PC-3 (cell line): ENCODE results near the gene OR52K2. TPM values are rescaled to one million over a fixed set of nuclear protein-coding genes. Genes with fewer than 3 reads are reported as not detected.

ENCODE experiments used
- ATAC-seq: fragments of 200-7000 bp; cut with Tn5 transposase; 2 replicates; pipeline ENCODE4 v1.9.1; 2020; ENCODE audit warnings: mild to moderate bottlenecking, moderate library complexity
- BruUV-seq: library from RNA; stranded (reverse); fragments of 400-500 nt; replicated peaks from 2 replicates; lab custom pipeline; 2021; lab: Mats Ljungman, UMichigan
- CTCF ChIA-PET: fragments of 300-600 bp; sonication (Branson Sonifier 250); formaldehyde crosslinking; loops from one replicate; lab custom pipeline; 2022; ENCODE audit warnings: antibody characterized with exemption; lab: Charles Lee
- POLR2A ChIA-PET: fragments of 300-600 bp; sonication (Branson Sonifier 250); formaldehyde crosslinking; loops from one replicate; lab custom pipeline; 2022; ENCODE audit warnings: antibody characterized with exemption; ENCODE audit not compliant: unreplicated experiment; lab: Charles Lee
- DNase-seq: peaks from one replicate; pipeline ENCODE4 v3.0.0-alpha.2; 2015
- H2AFZ ChIP-seq: fragments of 300-600 bp; sonication (generic); 2 replicates; pipeline ENCODE4 v1.6.0; 2016; ENCODE audit warnings: antibody characterized with exemption, low read length
- H3F3A ChIP-seq: fragments of 300-600 bp; sonication (generic); one replicate; pipeline ENCODE4 v1.6.0; 2017; ENCODE audit warnings: antibody characterized with exemption, low read length, control low read depth, mild to moderate bottlenecking; ENCODE audit not compliant: unreplicated experiment
- H3K27ac ChIP-seq: fragments of 300-600 bp; sonication (generic); 2 replicates; pipeline ENCODE4 v1.5.1; 2016; ENCODE audit warnings: mild to moderate bottlenecking, low read length
- H3K27me3 ChIP-seq: fragments of 300-600 bp; sonication (generic); 2 replicates; pipeline ENCODE4 v1.6.1; 2016; ENCODE audit warnings: low read length, mixed read lengths
- H3K36me3 ChIP-seq: fragments of 300-600 bp; sonication (generic); 2 replicates; pipeline ENCODE4 v1.6.1; 2016; ENCODE audit warnings: low read depth, mixed run types, low read length, mixed read lengths
- H3K4me1 ChIP-seq: fragments of 300-600 bp; sonication (generic); 2 replicates; pipeline ENCODE4 v1.5.1; 2016; ENCODE audit warnings: low read length; ENCODE audit not compliant: insufficient read depth
- H3K4me2 ChIP-seq: fragments of 300-600 bp; sonication (generic); 2 replicates; pipeline ENCODE4 v1.6.0; 2016; ENCODE audit warnings: low read length
- H3K4me3 ChIP-seq: fragments of 300-600 bp; sonication (generic); 2 replicates; pipeline ENCODE4 v1.5.1; 2016; ENCODE audit warnings: mild to moderate bottlenecking, low read length, mixed read lengths
- H3K79me2 ChIP-seq: fragments of 300-600 bp; sonication (generic); 2 replicates; pipeline ENCODE4 v1.6.1; 2017; ENCODE audit warnings: low read length, mixed read lengths
- H3K9ac ChIP-seq: fragments of 300-600 bp; sonication (generic); 2 replicates; pipeline ENCODE4 v1.6.0; 2016; ENCODE audit warnings: mild to moderate bottlenecking, low read length
- H3K9me2 ChIP-seq: fragments of 300-600 bp; sonication (generic); replicated peaks from 2 replicates; pipeline ENCODE4 v1.6.1; 2016; ENCODE audit warnings: mixed run types, low read length, mixed read lengths
- H3K9me3 ChIP-seq: fragments of 300-600 bp; sonication (generic); 2 replicates; pipeline ENCODE4 v1.6.1; 2016; ENCODE audit warnings: low read length, mixed read lengths
- H4K20me1 ChIP-seq: fragments of 300-600 bp; sonication (generic); 2 replicates; pipeline ENCODE4 v1.6.1; 2016; ENCODE audit warnings: low read length, mixed read lengths
- EZH2 ChIP-seq: fragments of 300-600 bp; sonication (generic); IDR thresholded peaks from one replicate; pipeline ENCODE4 v1.6.1; 2017; ENCODE audit warnings: antibody characterized with exemption, mild to moderate bottlenecking, low read length; ENCODE audit not compliant: unreplicated experiment
- EZH2phosphoT487 ChIP-seq: fragments of 300-600 bp; sonication (generic); IDR thresholded peaks from 2 replicates; pipeline ENCODE4 v1.6.1; 2018; ENCODE audit warnings: mild to moderate bottlenecking, antibody characterized with exemption, low read length, borderline replicate concordance
- intact Hi-C: fragments of 100-400 bp; cut with micrococcal nuclease; formaldehyde crosslinking; loops from 2 replicates; pipeline ENCODE4 v1.9.0; 2023
- total RNA-seq: library from RNA; depleted of rRNA; stranded (reverse); fragments of >200 nt; gene quantifications from 2 replicates; pipeline ENCODE4 v1.2.3, GENCODE V29; 2014; rRNA removed
- TF ChIP-seq, protein P1 (sequence below): fragments of 300-600 bp; sonication (generic); conservative IDR thresholded peaks from 2 replicates; pipeline ENCODE4 v1.5.1; 2017; ENCODE audit warnings: antibody characterized with exemption, low read depth, mild to moderate bottlenecking, low read length

The OR52K2 gene
- total RNA-seq, 1 experiment from 2014 or later: not detected

DNA sequence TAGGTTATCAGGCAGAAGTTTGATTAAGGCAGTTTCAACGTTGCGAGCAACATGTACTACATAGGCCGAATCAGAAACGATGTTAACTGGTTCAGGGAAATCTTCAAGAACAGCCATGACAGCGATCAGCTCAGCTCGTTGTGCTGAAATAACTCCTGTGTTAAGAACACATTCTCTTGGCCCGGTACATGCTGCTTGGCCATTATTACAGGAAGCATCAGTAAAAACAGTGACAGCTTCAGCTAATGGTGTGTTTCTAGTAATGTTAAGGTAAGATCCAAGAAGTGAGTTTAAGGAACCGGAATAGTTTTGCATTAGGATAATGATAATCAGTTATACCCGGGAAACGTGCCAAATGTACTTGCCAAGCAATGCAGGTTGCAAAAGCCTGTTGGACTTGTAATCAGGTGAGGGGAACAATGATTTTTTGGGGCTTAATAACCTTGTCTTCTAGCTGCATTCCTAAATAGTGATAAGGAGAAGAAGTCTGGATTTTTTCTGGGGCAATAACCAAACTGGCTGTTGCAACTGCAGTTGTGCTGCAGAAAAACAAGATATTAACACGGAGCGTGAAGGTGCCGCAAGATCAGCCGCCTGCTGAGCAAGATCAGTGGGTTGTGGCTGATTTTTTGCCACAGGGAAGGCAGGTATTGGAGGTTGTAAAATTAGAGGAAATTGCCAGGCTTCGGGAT is 47.6 kb downstream of the OR52K2 start:
- H3K9ac ChIP-seq: no peak overlapping the region
- H3K79me2 ChIP-seq: no peaks in the 10 kb centered on the region
- H3K4me2 ChIP-seq: no peak overlapping the region
- H3K9me2 ChIP-seq: no peaks in the 10 kb centered on the region
- no peak overlapping the region for H3K27ac ChIP-seq
- no peaks in the 10 kb centered on the region for H3K4me1 ChIP-seq
- ChIA-PET CTCF (no interaction called here), POLR2A (no interaction called here)
- no peaks in the 10 kb centered on the region for H3K9me3 ChIP-seq
- BruUV-seq: no TSS peak
- no peak overlapping the region for H3K4me3 ChIP-seq
- TF ChIP-seq EZH2 (no peak), EZH2phosphoT487 (no peak)
- TF ChIP-seq, protein P1, sequence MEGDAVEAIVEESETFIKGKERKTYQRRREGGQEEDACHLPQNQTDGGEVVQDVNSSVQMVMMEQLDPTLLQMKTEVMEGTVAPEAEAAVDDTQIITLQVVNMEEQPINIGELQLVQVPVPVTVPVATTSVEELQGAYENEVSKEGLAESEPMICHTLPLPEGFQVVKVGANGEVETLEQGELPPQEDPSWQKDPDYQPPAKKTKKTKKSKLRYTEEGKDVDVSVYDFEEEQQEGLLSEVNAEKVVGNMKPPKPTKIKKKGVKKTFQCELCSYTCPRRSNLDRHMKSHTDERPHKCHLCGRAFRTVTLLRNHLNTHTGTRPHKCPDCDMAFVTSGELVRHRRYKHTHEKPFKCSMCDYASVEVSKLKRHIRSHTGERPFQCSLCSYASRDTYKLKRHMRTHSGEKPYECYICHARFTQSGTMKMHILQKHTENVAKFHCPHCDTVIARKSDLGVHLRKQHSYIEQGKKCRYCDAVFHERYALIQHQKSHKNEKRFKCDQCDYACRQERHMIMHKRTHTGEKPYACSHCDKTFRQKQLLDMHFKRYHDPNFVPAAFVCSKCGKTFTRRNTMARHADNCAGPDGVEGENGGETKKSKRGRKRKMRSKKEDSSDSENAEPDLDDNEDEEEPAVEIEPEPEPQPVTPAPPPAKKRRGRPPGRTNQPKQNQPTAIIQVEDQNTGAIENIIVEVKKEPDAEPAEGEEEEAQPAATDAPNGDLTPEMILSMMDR: no peak
- no peaks in the 10 kb centered on the region for H3F3A ChIP-seq
- intact Hi-C loops: no loop called here
- ATAC-seq: no peak
- H4K20me1 ChIP-seq: no peaks in the 10 kb centered on the region
- no peak for DNase-seq
- H3K27me3 ChIP-seq: peaks cover 77% of the 10 kb centered on the region
- H2AFZ ChIP-seq: no peak overlapping the region
- H3K36me3 ChIP-seq: no peaks in the 10 kb centered on the region

Other genes with a start within 250 kb of the OR52K2 start
- not detected in 2 replicates for gene OR52B4, start 80.9 kb upstream of the OR52K2 start, total RNA-seq
- gene TRIM21, start 55.6 kb upstream of the OR52K2 start, total RNA-seq: 6.9 and 7.6 TPM in 2 replicates
- not detected in 2 replicates for gene OR52K1, start 33.4 kb downstream of the OR52K2 start, total RNA-seq
- gene OR52M1, start 95.9 kb downstream of the OR52K2 start, total RNA-seq: not detected in 2 replicates
- not detected in 2 replicates for gene OR52I2, start 132.4 kb downstream of the OR52K2 start, total RNA-seq
- gene OR52I1, start 144.7 kb downstream of the OR52K2 start, total RNA-seq: not detected in 2 replicates
- gene TRIM68, start 158.9 kb downstream of the OR52K2 start, total RNA-seq: 6.1 and 6.9 TPM in 2 replicates
- not detected in 2 replicates for gene OR51D1, start 188.2 kb downstream of the OR52K2 start, total RNA-seq
- gene OR51E1, start 194.7 kb downstream of the OR52K2 start, total RNA-seq: not detected in 2 replicates
- not detected in 2 replicates for gene OR51E2, start 248.6 kb downstream of the OR52K2 start, total RNA-seq